HG03575 (cell line): ENCODE data around the gene LCAT.
"Not testable (repeated sequence)": the region's sequence is repeated elsewhere in the genome, so short reads cannot be mapped to it uniquely, and the experiment has no call there.

Experiments used
- ATAC-seq: cut with Tn5 transposase; IDR thresholded peaks from one replicate; pipeline ENCODE4 v1.9.1; 2021; ENCODE audit not compliant: unreplicated experiment, insufficient number of reproducible peaks, low FRiP score; ENCODE audit errors: extremely low read depth

LCAT gene

DNA sequence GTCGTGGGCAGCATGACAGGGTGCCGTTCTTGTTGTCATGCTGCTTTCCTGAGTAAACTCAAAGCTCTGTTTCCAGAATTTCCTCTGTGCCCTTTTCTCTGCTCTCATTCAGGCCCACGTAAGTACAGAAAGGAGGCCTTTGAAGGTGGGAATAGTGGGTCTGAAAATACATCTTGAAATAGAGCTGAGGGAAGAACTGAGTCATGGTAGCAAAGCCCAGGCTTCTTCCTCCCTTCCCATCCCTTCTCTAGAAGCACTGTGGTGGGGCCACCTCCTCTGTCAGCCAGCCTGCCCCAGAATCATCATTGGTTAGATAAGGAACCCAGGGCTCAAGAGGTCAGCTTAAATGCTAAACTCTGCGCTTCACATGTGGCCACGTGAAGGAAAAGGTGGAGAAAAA, 21.7 kb downstream of the LCAT start:
- ATAC-seq, result no peak

DNA sequence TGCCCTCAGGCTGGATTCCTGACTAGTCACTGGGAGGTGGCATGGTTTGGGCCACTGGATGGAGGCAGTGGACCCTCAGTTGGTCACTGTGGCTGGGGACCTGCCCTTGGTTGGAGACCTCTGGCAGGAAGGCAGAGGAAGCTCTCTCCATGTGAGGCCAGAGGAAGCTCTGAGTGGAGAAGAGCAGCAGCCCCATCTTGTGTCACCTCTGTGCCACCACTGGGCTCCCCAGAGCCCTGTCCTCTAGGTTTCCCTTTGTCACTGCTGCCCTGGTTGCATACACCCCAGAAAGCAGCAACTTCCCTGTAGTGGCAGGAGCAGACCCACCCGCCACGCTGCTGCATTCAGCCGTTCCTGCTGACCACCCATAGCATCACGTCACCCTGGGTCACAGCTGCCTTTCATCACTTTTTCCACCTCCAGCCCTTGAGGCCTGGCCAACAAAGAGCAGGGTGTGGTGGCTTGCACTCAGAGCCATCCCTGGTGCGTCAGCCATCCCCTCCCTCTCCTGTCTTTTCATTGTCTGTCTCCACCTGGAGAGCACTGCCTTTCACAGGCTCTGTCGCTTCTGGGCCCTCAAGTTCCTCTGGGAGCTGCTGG, 24.2 kb downstream of the LCAT start:
- no peak for ATAC-seq

DNA sequence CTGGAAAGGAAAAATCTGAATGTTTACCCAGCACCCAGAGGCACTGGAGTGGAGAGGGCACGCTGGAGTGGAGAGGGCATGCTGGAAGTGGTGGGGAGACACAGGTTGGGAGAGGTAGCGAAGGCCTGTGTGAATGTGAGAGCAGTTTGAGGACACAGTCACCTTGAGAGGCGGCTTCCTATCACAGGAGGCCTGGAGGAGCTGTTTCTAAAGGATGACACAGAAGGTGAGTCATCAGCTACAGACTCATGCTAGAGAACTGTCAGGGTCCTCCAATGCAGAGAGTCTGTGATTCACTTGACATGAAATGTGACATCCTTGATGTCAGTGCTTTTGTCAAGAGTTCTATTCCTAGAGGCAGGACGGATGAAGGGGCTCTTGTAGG, 26.1 kb downstream of the LCAT start:
- no peak for ATAC-seq

DNA sequence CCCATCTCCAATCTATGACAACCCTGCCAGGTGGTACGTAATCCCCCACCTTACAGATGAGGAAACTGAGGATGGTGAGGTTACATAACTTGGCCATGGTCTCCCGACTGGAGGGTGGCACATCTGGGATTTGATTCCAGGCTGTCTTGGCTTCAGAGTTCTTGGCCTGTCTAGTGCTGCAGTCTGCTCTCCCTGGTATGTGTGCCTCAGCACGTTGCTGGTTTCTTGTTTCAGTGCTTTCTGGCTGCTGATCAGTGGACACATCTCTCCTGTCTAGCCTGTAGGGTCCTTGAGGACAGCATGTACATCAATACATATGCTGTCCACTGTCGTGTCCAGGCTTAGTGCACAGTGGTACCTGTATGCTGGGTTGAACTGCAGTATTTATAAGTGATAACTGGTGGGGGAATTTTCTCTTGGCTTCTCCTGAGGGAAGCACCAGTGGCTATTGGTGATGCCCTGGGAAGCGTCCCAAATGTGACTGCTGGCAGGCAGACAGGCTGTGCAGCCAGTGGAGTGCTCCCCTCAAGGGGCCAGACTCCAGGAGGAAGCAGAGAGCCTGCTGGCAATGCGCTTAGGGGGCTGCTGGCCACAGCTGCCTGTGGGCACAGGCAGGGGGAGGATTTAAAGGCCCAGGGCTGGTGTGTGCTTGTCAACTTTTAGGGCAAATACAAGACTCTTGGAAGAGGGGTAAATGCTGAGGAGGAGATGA, 26.6 kb downstream of the LCAT start:
- no peak for ATAC-seq

DNA sequence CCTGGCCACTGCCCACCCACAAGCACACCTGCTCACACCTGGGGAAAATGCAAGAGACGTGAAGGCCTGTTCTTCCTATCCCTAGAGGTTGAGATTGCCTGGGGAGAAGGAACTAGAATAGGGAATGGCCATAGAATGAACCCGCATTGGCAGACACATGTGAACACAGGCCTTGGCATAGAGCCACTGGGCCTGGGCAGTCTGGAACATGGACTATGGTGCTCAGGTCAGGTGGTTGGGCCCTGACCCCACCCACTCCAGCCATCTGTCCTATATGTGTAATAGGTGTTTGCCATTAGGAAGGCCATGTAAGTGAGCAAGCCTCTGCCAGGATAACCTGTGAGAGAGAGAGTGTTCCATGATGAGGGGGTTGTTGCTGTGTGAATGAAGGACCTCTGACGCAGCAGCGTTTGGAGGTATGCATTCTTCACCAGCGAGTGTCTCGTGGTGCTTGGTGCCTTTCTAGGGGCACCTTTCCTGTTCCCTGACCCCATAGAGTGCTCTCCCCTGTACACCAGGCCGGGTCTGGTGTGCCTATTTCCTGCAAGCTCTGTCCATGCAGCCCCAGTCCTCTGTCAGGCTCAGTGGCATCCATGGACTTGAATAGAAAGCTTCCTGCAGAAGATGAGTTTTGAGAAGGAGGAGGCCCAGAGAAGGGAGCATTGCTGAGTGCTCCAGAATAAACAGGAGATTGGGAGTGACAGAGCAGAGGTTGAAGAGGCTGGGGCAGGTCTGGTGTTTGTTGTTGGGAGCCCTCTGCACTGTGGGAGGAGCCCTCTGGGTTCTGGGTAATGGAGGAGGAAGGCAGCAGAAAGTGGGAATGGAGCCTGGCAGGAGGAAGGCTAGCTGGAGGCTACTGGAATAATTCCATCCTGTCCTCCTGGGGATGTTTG, 27.8 kb downstream of the LCAT start:
- ATAC-seq, result no peak

DNA sequence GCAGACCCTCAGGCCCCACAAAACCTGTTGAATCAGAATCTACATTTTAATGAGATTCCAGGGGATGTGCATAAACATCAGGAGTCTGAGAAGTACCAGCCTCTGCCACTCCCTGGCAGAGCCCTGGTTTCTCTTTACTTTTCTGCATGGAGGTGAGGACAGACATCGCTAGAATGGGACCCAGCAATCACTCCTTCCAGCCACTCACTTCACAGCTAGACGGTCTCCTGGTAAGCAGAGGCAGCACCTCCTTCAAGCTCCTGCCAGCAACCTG, 28.5 kb downstream of the LCAT start:
- not testable (repeated sequence) for ATAC-seq

DNA sequence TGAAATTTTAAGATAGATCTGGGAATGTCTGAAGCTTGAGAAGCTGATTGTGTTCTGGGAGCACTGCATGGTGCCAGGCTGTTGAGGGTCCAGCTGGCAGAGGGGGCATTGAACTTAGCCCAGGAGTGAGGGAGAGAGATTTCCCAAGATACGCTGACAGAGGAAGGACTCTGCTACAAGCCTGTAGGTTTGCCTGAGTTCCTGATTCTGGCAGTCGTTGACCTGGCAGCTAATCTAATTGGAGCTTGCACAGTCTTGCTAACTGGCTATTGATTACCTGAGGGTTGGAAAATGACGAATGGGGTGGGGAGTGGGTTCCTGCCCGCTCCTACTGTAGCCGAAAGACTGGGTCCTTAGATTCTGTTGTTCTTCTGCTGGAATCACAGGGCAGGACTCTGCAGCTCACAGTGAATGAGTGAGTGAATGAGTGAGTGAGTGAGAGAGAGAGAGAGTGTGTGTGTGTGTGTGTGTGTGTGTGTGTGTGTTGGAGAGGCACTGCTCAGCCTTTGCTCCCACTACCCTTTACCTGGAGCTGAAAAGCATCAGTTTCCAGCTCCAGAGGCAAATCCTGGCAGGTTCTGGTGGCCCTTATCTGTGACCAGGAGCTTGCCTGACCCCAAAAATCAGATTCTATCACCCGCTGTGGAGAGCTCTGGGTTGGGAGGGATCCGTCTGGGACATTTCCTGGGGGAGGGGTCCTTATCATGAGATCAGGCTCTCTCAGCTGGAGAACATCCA, 29.0 kb downstream of the LCAT start:
- no peak for ATAC-seq

DNA sequence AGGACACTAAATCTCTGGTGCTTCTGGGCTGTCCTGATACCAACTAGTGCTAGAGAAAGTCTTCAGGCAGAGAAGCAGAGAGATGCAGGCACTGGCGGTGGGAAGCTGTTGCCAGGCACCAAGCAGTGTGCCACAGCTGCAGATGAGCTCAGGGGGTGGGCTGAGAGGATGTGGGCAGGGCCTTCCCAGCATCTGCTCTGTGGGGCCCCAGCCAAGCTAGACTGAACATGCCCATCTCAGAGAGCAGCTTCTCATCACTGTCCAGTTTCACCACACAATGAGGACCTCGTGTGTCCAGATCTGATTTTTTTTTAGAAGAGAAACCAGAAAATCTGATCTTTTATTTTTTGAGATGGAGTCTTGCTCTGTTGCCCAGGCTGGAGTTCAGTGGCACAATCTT, 33.8 kb downstream of the LCAT start:
- ATAC-seq, result no peak

DNA sequence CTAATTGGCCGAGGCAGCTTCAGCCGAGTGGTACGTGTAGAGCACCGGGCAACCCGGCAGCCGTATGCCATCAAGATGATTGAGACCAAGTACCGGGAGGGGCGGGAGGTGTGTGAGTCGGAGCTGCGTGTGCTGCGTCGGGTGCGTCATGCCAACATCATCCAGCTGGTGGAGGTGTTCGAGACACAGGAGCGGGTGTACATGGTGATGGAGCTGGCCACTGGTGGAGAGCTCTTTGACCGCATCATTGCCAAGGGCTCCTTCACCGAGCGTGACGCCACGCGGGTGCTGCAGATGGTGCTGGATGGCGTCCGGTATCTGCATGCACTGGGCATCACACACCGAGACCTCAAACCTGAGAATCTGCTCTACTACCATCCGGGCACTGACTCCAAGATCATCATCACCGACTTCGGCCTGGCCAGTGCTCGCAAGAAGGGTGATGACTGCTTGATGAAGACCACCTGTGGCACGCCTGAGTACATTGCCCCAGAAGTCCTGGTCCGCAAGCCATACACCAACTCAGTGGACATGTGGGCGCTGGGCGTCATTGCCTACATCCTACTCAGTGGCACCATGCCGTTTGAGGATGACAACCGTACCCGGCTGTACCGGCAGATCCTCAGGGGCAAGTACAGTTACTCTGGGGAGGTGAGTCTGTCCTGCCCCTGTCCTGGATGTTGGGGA, 34.7 kb downstream of the LCAT start:
- ATAC-seq, result no peak

DNA sequence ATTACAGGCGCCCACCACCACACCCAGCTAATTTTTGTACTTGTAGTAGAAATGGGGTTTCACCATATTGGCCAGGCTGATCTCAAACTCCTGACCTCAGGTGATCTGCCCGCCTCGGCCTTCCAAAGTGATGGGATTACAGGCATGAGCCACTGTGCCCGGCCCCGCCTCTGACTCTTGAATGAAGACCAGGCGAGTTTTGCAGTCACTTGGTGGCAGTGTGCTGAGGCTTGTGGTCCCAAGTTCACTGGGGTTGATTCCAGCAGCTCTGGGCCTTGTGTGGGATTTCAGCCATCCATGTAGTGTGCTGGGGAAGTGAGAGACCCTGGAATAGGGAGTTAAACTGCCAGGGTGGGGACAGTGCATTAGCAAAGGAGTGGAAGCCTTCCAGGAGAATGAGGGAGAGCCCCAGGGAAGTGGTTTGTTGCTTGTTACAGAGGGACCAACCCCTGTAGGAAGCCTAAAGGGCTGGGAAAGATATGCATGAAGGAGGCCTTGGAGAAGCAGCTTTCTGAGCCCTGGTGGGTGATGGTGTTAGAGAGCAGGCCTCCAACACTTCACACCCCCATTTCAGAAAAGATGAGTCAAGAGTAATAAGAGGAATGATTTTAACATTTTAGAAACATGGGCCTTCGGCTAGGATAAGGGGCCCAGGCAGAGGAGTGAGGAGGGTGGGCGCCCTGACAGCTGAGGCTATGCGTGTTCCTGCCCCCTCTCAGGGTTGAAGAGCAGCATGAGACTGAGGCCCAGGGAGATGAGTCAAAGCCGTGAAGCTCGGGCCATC, 36.3 kb downstream of the LCAT start:
- ATAC-seq, result no peak

DNA sequence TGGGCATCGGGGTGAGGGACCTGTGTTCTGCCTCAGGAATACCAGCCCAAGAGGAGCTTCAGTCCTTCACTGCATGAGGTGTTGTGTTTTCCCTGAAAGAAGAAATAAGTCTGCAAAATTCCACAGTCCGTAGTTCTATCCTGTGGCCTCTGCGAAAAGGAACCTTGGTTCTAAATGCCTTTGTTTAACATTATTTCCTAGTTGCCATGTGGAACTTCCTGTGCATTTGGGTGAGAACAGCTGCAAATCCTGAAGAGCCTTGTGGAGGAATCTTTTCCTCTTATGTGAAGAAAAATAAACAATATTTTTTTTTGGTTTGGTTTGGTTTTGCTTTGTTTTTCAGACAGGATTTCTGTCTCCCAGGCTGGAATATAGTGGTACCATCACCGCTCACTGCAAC, 41.1 kb downstream of the LCAT start:
- no peak for ATAC-seq

DNA sequence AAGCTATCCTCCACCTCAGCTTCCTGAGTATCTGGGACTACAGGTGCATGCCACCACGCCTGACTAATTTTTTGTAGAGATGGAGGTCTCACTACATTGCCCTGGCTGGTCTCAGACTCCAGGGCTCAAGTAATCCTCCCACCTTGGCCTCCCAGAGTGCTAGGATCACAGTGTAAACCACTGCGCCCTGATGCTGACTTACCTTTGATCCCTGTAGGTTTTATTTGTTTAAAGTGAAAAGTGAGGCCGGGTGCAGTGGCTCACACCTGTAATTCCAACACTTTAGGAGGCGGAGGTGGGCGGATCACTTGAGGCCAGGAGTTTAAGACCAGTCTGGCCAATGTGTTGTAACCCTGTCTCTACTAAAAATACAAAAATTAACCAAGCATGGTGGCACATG, 42.2 kb downstream of the LCAT start:
- no peak for ATAC-seq

DNA sequence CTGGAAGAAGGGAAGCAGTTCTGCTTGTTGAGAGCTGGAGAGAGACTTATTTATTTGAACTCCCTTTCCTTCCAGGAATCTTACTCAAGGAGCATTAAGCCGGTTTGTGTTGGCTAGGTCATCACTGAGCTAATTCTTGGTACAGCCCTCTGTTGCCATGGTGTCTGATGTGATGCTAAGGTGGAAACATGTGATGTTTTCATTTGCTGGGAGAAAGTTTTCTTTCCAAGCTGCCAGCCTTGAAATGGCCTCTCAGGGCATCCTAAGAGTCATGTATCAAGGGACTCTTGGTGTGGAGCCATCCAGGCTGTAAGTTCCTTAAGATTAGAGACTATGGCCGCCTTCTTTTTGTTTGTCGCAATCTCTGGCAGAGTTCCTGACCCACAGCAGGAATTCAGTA, 46.7 kb downstream of the LCAT start:
- ATAC-seq, result no peak

DNA sequence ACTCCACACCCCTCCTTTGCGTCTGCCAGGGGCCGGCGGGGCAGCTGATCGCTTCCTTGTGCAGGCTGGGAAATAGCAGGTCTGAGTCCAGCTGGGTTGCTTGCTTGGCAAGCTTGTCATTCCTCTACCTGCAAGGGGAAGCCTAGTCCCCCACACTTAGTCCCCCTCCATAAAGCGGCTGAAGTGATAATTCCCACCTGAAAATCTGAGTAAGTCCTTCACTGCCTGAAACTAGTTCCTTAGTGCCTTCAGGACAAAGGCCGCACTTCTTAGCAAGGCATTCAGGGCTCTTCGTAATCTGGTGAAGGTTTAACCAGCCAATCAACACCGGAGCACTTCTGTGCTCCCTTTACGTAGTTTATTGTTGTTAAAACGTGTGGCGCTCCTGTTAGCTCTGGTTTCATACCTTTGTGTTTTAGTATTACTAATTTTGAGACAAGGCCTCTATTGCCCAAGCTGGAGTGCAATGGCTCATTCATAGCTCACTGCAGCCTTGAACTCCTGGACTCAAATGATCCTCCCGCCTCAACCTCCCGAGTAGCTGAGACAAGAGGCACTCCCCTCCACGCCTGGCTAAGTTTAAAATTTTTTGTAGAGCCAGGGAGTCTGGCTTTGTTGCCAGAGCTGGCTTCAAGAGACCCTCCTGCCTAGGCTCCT, 50.0 kb downstream of the LCAT start:
- no peak for ATAC-seq

DNA sequence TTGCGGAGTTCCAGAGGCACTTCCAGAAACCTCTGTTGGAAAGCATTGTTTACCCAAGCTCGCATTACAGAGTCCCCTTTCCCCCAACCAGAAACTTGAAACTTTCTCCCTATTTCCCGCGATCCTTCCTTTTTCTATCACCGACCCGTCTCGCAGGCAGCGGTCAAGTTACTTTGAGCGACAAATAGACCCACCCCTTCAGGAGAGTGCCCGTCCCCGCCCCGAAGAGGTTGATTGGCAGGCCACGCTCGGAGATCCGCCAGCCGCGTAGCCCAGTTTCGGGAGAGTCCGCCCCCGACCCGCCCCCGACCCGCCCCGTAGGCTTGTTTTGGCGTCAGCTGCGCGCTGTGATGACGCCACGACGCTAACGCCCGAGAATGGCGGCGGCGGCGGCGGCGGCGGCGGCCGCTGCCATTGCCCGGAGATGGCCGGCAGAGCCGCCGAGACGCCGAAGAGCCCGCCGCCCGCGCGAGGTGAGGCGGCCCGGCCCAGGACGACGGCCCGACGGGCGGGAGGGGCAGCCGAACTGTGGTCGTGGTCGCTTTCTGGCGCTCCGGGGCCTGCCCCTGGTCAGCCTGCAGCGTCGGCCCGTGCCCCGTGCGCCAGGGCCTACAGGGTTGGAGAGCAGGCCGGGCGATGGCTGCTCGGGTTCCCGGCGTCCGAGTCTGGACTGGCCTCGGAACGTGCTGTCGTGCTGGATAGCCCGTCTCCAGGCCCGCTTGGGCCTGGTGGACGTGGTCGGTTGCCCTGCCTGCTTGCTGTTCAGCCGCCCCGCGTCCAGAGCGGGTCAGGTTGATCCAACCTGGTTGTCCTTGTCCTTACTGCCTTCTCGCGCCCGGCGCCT, 50.8 kb downstream of the LCAT start, which contains the start of gene PSKH1:
Gene PSKH1 (plus strand): TSS at position 356 of the 844 bp plus-strand sequence. CDS start 15,496 bp downstream, outside the sequence.
- ATAC-seq, result no peak

DNA sequence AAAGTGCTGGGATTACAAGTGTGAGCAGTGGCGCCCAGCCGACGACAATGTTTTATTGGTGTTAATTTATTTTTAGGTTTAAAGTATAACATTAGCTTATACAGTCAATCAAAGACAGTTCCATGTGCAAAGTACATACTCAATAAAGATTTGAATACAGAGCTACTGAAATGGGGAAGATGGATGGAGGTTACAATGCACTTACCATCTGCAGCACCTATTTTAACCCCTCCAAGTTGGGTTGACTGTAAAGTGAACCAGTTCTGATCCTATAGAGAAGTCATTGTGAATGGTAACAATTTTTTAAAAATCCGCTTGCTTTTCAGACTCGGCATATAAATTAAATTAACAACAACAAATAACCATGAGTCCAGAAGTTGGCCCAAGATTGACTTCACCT, 51.5 kb downstream of the LCAT start:
- no peak for ATAC-seq
